HG02943 (cell line): ENCODE results near the gene PLP2.
"Not testable (repeated sequence)": the region's sequence is repeated elsewhere in the genome, so short reads cannot be mapped to it uniquely, and the experiment has no call there.

Source experiments
- ATAC-seq: cut with Tn5 transposase; IDR thresholded peaks from one replicate; pipeline ENCODE4 v1.9.1; 2021; ENCODE audit warnings: mild to moderate bottlenecking, low read depth, moderate library complexity; ENCODE audit not compliant: unreplicated experiment

PLP2 gene

GRCh38 chrX:49171752-49172279 lies at the start of gene PLP2:
Gene PLP2 (plus strand): TSS chrX:49171898. CDS start chrX:49172001, 103 bp downstream.
- no peak for ATAC-seq

- no peak for ATAC-seq
These were observed 49.2 kb upstream of the PLP2 start for GRCh38 chrX:49122499-49122898.

GRCh38 chrX:49127742-49128258 lies 43.9 kb upstream of the PLP2 start:
- not testable (repeated sequence) for ATAC-seq

DNA sequence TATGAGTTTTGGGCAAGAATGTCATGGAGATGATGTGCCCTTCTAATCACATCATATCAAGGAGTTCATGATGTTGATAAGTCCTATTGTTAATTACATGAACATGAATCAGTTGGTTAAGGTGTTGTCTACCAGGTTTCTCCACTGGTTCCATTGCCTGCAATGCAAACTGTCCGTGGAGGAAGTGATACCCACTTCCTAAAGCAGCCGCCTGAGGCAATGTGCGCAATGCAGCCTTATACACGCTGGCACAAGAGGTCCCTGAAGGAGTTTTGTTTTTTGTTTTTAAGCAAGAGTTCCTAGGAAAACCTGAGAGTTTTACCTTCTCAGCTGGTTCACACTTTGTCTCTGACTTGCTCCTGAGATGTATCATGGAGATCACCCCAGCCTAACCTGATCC lies 42.3 kb upstream of the PLP2 start:
- ATAC-seq: no peak

GRCh38 chrX:49132275-49132674 lies 39.4 kb upstream of the PLP2 start:
- not testable (repeated sequence) for ATAC-seq

GRCh38 chrX:49133759-49134158 lies 37.9 kb upstream of the PLP2 start:
- ATAC-seq: no peak

DNA sequence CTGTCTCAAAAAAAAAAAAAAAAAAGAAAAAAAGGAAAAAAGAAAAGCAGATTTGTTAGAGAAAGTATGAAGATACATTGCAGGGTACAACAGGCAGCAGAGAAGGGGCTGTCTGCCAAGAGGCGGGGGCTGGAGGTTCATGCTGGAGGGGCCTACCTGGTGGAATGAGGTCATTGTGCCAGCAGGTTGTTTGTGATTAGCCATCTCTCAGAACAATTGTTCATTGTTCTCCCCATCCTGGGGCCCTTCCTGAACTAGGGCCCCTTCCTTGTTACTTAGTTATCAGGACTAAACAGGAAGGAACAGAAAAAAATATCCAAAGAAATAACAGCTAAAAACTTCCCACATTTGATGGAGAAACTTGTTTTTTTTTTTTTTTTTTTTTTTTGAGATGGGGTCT lies 34.2 kb upstream of the PLP2 start:
- ATAC-seq: no peak

GRCh38 chrX:49139713-49140112 lies 32.0 kb upstream of the PLP2 start:
- ATAC-seq: no peak

DNA sequence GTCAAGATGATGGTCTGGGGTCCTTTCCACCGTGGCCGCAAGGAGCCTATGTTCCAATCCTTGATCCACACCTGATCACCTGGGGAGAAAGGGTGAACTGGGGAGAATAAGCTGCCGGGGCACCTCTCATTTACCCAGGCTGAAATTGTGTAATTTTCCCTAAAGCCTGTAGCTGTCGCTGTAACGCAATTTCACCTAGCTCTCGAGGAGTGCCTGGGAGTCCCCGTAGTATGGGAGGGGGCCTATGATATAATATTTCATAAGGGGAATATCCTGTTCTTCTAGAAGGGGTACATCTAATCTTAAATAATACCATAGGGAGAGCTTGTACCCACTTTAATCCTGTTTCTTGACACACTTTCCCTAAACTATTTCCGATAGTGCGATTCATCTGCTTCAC lies 29.4 kb upstream of the PLP2 start:
- ATAC-seq: not testable (repeated sequence)

DNA sequence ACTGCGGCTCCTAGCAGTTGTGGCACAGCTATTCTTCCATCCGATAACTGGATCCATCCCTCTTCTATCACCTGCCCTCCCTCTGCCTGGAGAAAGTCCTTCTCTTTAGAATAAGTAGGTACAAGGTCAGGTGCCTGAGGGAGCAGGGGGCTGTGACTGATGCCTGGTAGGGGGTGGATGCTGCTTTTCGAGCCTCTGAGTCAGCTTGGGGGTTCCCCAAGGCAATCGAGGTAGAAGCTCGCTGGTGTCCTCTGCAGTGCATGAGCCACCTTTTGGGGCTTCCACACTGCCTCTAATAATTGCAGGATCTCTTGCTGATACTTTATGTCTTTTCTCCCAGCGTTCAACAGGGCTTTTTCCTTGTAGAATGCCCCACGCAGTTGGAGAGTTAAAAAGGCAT lies 28.5 kb upstream of the PLP2 start:
- ATAC-seq: not testable (repeated sequence)

- no peak for ATAC-seq
These were observed 24.4 kb upstream of the PLP2 start for GRCh38 chrX:49147282-49147681.

- ATAC-seq: no peak
These were observed 23.8 kb upstream of the PLP2 start for GRCh38 chrX:49147936-49148335.

- not testable (repeated sequence) for ATAC-seq
These were observed 23.2 kb upstream of the PLP2 start for GRCh38 chrX:49148390-49149100.

GRCh38 chrX:49149291-49149690 lies 22.4 kb upstream of the PLP2 start:
- ATAC-seq: not testable (repeated sequence)

DNA sequence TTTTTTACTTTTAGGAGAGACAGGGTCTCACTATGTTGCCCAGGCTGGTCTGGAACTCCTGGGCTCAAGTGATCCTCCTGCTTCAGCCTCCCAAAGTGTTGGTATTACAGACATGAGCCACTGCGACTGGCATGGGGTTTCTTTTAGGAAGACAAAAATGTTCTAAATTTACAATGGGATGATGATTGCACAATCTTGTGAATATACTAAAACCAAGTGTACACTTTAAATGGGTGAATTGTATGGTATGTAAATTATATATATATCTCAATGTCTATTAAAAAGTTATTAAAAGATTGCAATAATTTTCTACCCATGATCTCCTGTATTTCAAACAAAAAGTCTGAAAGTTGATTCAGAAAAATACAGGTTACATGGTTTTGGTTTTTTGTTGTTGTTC lies 18.2 kb upstream of the PLP2 start:
- ATAC-seq: no peak

DNA sequence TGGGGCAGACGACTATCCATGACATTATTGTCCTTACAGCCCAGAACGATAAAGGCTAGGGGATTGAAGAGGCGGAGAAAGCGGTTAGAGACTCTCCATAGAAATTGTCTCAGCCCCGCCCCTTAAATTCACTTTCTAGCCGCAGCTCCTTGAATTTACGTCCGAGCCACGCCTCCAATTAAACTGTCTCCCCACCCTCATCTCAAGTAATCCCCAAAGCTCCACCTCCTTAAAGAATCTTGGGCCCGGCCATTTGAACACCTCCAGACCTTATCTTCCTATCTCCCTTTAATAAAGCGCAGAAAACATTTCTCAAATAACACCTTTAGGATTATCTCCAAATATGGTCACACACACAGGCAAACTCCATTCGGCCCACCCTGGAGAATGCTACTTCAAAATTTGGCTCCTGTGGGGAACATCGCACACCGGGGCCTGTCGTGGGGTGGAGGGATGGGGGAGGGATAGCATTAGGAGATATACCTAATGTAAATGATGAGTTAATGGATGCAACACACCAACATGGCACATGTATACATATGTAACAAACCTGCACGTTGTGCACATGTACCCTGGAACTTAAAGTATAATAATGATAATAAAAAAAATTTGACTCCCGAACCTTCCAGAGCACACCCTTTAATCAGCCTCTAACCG lies 16.3 kb upstream of the PLP2 start:
- no peak for ATAC-seq

DNA sequence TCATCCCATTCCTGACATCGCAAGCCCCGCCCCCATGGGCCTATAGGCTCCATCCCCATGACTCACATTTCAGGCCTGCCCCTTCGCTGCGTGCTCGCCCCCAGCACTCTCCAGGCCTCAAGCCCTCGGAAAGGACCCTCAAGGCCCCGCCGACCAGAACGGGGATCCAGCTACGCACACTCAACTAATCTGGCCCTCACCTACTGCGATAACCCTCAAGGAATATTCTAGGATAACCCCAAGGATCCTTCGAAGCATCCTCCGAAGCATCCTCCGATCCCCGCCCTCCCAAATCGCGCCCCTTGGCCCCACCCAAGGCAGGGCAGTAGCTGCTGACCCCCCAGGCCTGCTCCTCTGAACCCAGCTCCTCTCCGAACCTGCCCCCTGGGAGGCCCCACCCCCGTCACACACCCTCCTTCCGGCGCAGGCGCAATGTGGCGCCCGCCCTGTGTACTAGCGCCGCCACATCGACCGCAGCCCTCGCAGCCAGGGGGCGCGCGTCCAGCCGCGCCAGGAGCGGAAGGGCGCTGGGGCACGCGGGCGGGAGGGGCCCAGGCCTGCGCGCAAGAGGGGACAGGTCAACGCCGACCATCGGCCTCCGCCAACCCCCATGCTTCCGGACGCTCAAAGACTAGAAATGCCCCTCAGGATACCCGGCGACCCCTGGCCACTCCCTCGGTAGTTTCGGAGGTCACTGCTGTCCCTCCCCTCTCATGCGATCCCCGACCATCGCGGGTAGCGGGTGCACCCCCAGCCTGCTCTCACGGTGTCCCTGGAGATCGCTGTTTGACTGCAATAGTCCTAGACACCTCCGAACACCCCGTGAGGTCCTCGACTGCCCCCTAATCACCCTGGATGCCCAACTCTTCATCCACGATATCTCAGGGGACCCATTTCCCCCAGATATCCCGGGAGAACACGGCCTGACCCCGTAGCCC lies 15.5 kb upstream of the PLP2 start:
- peak; percentile 84 for ATAC-seq

DNA sequence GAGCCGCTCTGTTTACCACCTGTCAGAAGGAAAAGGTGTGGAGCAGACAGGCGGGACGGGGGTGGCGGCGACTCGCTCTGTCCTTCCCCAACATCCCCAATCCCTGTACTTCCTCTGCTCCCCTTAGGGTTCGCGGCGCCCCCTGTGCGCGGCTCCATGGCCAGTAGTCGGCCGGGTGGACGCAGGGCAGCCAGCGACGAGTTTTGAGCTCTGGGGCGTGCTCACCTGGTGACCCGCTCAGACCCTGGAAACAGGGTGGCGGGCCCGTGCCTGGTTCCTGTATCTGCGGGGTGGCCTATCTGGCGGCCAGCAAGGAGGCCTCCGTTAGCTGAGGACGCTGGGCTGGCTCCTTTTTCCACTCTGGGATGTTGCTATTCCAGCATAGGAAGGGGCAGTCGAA lies 14.5 kb upstream of the PLP2 start:
- ATAC-seq: no peak

DNA sequence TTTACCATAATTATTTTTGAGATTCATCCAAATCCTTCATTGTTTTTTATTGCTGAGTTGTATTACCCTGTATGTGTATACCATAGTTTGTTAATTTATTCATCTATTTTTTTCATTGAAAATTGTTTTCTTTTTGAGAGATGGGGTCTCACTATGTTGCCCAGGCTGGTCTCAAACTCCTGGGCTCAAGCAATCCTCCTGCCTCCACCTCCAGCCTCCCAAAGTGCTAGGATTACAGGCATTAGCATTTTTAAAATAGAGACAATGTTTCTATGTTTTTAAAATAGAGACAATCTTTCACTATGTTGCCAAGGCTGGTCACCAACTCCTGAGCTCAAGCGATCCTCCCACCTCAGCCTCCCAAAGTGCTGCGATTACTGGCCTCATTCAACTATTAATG lies 10.8 kb upstream of the PLP2 start:
- no peak for ATAC-seq

GRCh38 chrX:49161632-49162031 lies 10.1 kb upstream of the PLP2 start:
- no peak for ATAC-seq

GRCh38 chrX:49162620-49163019 lies 9.1 kb upstream of the PLP2 start, which contains the start of gene MAGIX:
Gene MAGIX (plus strand): TSS chrX:49162758. CDS start chrX:49162890, 132 bp downstream.
- no peak for ATAC-seq
